GM12872 (cell line): ENCODE measurements around the gene ING5.

ENCODE experiments used
- TF ChIP-seq, protein P1 (sequence below): IDR thresholded peaks from 3 replicates; pipeline ENCODE4 v1.5.1; 2011; ENCODE audit warnings: low read depth, mild to moderate bottlenecking, low read length, moderate library complexity; ENCODE audit not compliant: insufficient read depth

Gene ING5

DNA sequence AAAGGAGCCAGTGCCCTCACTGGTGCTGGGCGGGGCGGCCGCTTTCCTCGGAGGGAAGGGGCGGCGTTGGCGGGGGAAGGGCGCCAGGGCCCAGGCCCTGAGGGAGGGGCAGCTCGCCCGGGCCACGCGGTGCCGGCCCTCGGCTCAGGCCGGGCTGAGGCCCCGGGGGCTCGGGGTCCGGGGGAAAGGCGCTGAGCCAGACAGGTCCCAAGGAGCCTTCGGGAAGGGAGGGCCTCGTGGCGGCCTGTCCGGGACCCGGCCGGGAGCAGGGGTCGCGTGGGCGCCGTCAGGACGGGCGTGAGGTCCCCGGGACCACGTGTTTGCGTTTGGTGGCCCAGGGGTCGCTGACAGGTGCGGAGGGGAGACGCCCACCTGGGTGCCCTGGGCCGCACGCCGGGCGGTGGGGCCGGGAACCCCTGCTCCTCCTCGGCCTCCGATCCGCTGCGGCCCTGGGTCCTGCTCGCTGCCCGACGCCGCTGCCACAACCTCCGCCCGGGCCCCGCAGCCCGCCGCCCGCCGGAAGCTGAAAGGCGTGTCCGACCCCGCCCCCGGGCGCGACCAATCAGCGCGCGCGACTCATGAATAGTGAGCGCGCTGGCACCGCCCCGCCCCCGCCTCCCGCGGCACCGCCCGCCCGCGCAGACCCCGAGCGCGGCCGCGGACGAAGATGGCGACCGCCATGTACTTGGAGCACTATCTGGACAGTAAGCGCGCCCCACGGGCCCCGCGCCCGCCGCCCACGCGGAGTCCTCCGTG lies at the start of gene ING5:
Gene ING5 (plus strand): TSS at position 641 of the 756 bp plus-strand sequence. CDS start 27 bp downstream, at position 668.
- TF ChIP-seq, protein P1, sequence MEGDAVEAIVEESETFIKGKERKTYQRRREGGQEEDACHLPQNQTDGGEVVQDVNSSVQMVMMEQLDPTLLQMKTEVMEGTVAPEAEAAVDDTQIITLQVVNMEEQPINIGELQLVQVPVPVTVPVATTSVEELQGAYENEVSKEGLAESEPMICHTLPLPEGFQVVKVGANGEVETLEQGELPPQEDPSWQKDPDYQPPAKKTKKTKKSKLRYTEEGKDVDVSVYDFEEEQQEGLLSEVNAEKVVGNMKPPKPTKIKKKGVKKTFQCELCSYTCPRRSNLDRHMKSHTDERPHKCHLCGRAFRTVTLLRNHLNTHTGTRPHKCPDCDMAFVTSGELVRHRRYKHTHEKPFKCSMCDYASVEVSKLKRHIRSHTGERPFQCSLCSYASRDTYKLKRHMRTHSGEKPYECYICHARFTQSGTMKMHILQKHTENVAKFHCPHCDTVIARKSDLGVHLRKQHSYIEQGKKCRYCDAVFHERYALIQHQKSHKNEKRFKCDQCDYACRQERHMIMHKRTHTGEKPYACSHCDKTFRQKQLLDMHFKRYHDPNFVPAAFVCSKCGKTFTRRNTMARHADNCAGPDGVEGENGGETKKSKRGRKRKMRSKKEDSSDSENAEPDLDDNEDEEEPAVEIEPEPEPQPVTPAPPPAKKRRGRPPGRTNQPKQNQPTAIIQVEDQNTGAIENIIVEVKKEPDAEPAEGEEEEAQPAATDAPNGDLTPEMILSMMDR, result no peak

DNA sequence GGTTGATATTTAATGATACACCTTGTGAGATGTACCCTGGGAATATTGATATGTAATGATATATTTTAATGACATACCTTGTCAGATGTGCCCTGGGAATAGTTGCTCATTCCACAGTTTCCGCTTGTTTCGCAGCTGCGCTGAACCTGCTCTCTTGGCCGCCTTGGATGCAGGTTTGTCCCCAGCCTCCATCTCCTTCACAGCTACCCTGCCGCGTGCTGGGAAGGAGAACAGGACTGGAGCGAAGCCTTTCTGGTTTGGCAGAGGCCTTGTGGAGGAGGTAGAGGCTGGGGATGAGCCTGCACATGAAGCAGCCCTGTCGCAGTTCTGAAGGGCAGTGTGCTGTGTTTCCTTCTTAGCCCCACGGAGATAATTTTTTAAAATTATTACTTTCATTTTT lies 49.7 kb upstream of the ING5 start:
- TF ChIP-seq, protein P1, result no peak

DNA sequence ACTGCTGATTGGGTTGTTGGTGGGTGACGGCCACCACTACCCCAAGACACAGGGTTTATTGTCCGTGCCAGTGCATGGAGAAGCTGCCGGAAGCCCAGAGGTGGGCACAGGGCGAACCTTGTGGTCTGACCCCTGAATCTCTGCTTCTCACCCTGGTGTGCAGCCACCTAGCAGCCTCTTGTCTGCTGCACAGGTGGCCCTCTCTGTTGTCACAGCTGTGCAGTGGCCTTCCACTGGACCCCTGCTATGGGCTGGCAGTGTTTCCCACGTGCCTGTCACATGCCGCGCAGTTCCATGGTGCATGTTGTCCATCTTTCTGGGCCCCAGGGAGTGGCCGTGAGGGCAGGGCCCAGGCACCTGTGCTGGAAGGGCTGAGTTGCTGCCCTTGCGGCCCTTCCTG lies 49.1 kb upstream of the ING5 start:
- TF ChIP-seq, protein P1, result no peak

DNA sequence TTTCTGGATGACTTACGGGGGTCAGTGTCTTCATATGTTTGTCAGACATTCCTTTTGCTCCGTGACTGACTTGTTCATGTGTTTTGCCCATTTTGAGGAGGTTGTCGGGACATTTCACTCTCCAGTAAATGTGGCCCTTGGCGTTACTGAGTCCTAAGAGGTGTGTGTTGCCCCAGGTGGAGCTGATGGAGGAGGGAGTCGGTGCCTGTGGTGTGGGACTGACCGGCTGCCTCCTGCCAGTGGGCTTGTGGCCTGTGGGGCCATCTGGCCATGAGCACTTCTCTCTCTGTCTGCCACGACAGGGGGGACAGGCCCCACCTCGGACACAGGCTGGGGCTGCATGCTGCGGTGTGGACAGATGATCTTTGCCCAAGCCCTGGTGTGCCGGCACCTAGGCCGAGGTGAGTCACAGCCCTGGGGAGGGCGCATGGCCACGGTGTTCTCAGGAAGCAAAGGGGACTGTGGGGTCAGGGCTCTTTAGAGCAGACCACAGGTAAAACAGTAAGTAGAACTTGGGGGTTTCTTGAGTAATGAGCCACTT lies 48.6 kb upstream of the ING5 start:
- TF ChIP-seq, protein P1, result no peak

DNA sequence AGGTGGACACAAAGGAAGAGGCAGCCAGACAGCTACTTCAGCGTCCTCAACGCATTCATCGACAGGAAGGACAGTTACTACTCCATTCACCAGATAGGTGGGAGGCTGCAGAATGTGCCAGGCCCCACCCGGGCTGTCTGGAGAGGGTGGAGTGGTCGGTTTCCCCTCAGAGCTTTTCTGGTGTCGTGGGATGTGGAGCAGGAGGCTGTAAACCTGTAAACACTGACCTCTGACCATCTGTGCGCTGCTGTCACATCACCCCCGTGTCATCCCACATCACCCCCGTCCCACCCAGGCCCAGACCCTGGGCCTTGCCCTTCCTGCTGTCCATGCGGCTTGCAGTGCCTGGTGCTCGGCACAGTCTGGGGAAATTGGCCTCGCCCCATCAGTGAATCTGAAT lies 47.3 kb upstream of the ING5 start:
- TF ChIP-seq, protein P1, result no peak

DNA sequence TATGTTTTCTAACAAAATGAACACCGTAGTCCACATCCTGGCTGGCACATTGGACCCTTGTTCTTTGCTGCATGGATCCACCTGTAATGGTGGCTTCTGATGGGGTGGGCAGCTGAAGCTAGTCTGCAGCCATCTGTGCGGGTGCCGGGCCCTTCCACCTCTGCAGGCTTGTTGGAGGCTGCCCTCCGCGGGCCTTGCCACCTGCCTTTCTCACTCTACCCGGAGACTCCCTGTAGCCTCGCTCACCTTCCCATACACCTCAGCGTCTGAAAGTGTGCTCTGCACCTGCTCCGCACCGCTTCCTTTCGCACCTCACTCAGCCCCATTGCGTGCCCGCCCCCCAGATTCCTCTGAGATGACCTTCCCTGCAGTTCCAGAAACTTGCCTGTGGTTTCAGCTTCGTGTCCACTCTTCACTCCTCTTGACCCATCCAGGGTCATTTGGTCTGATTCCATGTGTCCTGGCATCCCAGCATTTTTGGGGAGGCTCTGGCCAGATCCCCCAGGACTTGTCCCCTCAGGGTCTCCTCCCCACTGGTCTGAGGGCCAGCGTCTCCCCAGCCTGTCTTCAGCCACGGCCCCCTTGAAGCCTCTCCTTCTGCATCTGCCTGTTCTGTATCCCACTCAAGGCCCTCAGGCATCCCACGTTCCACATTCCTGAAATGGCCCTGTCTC lies 46.2 kb upstream of the ING5 start:
- TF ChIP-seq, protein P1, result no peak

DNA sequence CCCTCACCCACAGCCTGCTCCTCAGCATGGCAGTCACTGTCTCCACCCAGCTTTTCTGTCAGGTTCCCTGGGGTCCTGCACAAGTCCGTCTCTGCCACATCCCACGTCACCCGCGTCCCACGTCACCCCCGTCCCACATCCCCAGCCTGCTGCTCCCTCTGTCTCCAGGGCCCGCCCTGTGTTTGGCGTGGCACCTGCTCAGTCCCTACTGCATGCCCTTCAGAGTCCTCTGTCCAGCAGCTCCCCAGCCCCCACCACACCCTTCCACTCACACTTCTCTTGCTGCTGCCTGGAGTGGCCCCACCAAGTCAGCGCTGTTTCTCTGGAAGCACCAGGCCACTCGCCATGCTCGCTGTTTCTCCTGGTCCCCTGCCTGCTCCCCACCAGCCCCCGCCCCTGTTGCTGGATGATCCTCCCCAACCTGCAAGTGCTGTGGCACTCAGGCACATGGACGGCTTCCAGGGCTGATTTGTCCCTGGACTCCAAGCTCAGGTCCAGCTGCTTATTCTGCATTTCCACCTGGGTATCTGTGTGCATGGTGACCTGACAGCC lies 45.6 kb upstream of the ING5 start:
- TF ChIP-seq, protein P1, result no peak
